Esophagus squamous epithelium (tissue), 5 donors: Measurements from ENCODE around the gene P4HA2. TPM values are rescaled to one million over a fixed set of nuclear protein-coding genes. Genes with fewer than 3 reads are reported as not detected.

ENCODE experiments used
- DNase-seq: peaks from one replicate; lab custom pipeline; 2025; lab: John Stamatoyannopoulos, UW
- H3K27ac ChIP-seq, 4 donors: fragments of 200-600 bp; sonication (generic); one replicate each; pipeline ENCODE4 v1.5.1; 2016 to 2019; ENCODE audit warnings: mild to moderate bottlenecking in 1 of 4
- H3K27me3 ChIP-seq, 4 donors: fragments of 200-600 bp; sonication (generic); 1 replicate in 3 of 4; 2 replicates in 1 of 4; pipeline versions ENCODE4 v1.5.1 to v1.6.0; 2017 to 2021; ENCODE audit warnings: antibody characterized with exemption in 1 of 4
- H3K36me3 ChIP-seq, 3 donors: fragments of 200-600 bp; sonication (generic); one replicate each; pipeline ENCODE4 v1.5.1; 2016 to 2019
- H3K4me1 ChIP-seq, 3 donors: fragments of 200-600 bp; sonication (generic); one replicate each; pipeline ENCODE4 v1.5.1; 2017 to 2019
- H3K4me3 ChIP-seq, 4 donors: fragments of 200-600 bp; sonication (generic); 1 replicate in 3 of 4; 2 replicates in 1 of 4; pipeline ENCODE4 v1.5.1; 2016 to 2019; ENCODE audit warnings: mild to moderate bottlenecking in 2 of 4, moderate library complexity in 1 of 4
- H3K9me3 ChIP-seq, 3 donors: fragments of 200-600 bp; sonication (generic); one replicate each; pipeline ENCODE4 v1.5.1; 2016 to 2019
- POLR2A ChIP-seq, 4 donors: fragments of 450-650 bp; IDR thresholded peaks; one replicate each; pipeline ENCODE4 v1.6.1; 2017; ENCODE audit warnings: antibody characterized with exemption in 4 of 4, mild to moderate bottlenecking in 4 of 4, moderate library complexity in 3 of 4
- whole genome bisulfite sequencing, 2 donors: methylation state at CpG; one replicate each; pipeline ENCODE4 v1.1.5; 2018; 5-methylcytosine and 5-hydroxymethylcytosine counted together
- intact Hi-C: fragments of 100-400 bp; cut with DNase I; formaldehyde crosslinking; loops from one replicate; pipeline ENCODE4 v1.15.0; 2022
- total RNA-seq, 4 donors: library from RNA; depleted of rRNA; stranded (reverse); fragments of >200 nt; gene quantifications; one replicate each; pipeline ENCODE4 v1.1.0, GENCODE V29; 2016
- TF ChIP-seq, protein P1 (sequence below), 6 experiments: fragments of 450-650 bp in 4 of 6; fragments of 200-600 bp in 2 of 6; sonication (generic) in 2 of 6; IDR thresholded peaks; one replicate each; pipeline ENCODE4 v1.5.1; 2016 to 2019; ENCODE audit warnings: antibody characterized with exemption in 6 of 6, mild to moderate bottlenecking in 4 of 6, moderate library complexity in 4 of 6
- donor health status: DM: yes; HTN: yes; CAD: no.

Gene P4HA2
- total RNA-seq, 4 donors from 2014 or later = 14.7 to 22.2 (median 16.7) TPM

- no peaks in the 10 kb centered on the region for H3K27me3 ChIP-seq
- 59 to 69% methylated on average over 2 of the region's 2 CpGs for WGBS, 2 donors
- no peaks in the 10 kb centered on the region for H3K9me3 ChIP-seq
- no peak overlapping the region for H3K4me3 ChIP-seq
- DNase-seq = no peak
- TF ChIP-seq POLR2A (IDR thresholded peaks at IDR 0.05) = no peak
- TF ChIP-seq, protein P1, sequence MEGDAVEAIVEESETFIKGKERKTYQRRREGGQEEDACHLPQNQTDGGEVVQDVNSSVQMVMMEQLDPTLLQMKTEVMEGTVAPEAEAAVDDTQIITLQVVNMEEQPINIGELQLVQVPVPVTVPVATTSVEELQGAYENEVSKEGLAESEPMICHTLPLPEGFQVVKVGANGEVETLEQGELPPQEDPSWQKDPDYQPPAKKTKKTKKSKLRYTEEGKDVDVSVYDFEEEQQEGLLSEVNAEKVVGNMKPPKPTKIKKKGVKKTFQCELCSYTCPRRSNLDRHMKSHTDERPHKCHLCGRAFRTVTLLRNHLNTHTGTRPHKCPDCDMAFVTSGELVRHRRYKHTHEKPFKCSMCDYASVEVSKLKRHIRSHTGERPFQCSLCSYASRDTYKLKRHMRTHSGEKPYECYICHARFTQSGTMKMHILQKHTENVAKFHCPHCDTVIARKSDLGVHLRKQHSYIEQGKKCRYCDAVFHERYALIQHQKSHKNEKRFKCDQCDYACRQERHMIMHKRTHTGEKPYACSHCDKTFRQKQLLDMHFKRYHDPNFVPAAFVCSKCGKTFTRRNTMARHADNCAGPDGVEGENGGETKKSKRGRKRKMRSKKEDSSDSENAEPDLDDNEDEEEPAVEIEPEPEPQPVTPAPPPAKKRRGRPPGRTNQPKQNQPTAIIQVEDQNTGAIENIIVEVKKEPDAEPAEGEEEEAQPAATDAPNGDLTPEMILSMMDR (IDR thresholded peaks at IDR 0.05) = no peak
- H3K4me1 ChIP-seq = peaks cover 0 to 39% (median 14%) of the 10 kb centered on the region in 3 donors
- H3K36me3 ChIP-seq = peaks cover 7 to 44% (median 8%) of the 10 kb centered on the region in 3 donors
- no peak overlapping the region for H3K27ac ChIP-seq
- intact Hi-C loops = no loop called here
Measured at GRCh38 chr5:132273631-132274030, 46.0 kb upstream of the P4HA2 start.

- H3K4me3 ChIP-seq = no peak overlapping the region
- H3K9me3 ChIP-seq = no peaks in the 10 kb centered on the region
- H3K4me1 ChIP-seq = peaks cover 0 to 49% (median 14%) of the 10 kb centered on the region in 3 donors
- H3K36me3 ChIP-seq = peaks cover 7 to 55% (median 8%) of the 10 kb centered on the region in 3 donors
- 55 to 57% methylated on average over 33 to 34 of the region's 37 CpGs for WGBS, 2 donors
- no peak for DNase-seq
- TF ChIP-seq POLR2A (IDR thresholded peaks at IDR 0.05) = no peak
- TF ChIP-seq, protein P1 (IDR thresholded peaks at IDR 0.05) = peak; percentile 52 to 79 (median 72)
- H3K27me3 ChIP-seq = no peaks in the 10 kb centered on the region
- intact Hi-C loops = no loop called here
- peak overlapping the region in 2 of 4 donors; percentile 16 to 40 for H3K27ac ChIP-seq
Measured at GRCh38 chr5:132272311-132273210, 44.9 kb upstream of the P4HA2 start.

- H3K9me3 ChIP-seq = no peaks in the 10 kb centered on the region
- intact Hi-C loops = no loop called here
- H3K27me3 ChIP-seq = no peaks in the 10 kb centered on the region
- peaks cover 0 to 58% (median 14%) of the 10 kb centered on the region in 3 donors for H3K4me1 ChIP-seq
- no peak overlapping the region for H3K27ac ChIP-seq
- DNase-seq = no peak
- 91 to 95% methylated on average over 20 to 30 of the region's 77 CpGs for WGBS, 2 donors
- H3K36me3 ChIP-seq = peaks cover 11 to 65% (median 16%) of the 10 kb centered on the region in 3 donors
- no peak overlapping the region for H3K4me3 ChIP-seq
- TF ChIP-seq, protein P1 (IDR thresholded peaks at IDR 0.05) = no peak
- no peak for TF ChIP-seq POLR2A (IDR thresholded peaks at IDR 0.05)
Measured at GRCh38 chr5:132271251-132272246, 43.9 kb upstream of the P4HA2 start.

DNA sequence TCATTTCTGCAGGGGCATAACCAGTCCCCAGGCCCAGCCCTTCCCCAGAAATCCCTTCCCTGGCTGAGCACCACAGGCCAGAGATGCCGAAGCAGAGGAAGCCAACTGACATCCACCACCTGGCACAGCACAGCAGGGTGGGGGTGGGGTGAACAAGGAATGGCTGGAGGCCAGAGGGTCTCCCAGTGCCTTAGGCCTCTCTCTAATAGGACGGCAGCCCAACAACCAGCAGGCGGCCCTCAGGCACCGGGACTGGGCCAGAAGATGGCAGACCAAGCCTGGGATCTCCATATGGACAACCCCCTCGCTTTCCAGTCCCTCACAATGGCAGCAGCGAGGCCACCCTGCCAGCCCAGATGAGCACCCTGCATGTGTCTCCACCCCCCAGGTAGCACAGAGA lies 43.1 kb upstream of the P4HA2 start:
- H3K27ac ChIP-seq = no peak overlapping the region
- no peaks in the 10 kb centered on the region for H3K27me3 ChIP-seq
- no peak for DNase-seq
- H3K36me3 ChIP-seq = peaks cover 13 to 71% (median 20%) of the 10 kb centered on the region in 3 donors
- intact Hi-C loops = no loop called here
- WGBS, 2 donors = 90 to 93% methylated on average over 2 to 4 of the region's 6 CpGs
- H3K9me3 ChIP-seq = no peaks in the 10 kb centered on the region
- TF ChIP-seq POLR2A (IDR thresholded peaks at IDR 0.05) = no peak
- TF ChIP-seq, protein P1 (IDR thresholded peaks at IDR 0.05) = no peak
- peaks cover 0 to 66% (median 20%) of the 10 kb centered on the region in 3 donors for H3K4me1 ChIP-seq
- no peak overlapping the region for H3K4me3 ChIP-seq
